ENCODE measurements around the gene CDC20.
A peak's percentile ranks its signal among the peaks of the same experiment; 100 is the strongest.

CDC20 gene

GRCh38 chr1:43358746-43359693 is at the start of gene CDC20:
Gene CDC20, plus strand, starts transcription at chr1:43358981. Its CDS starts 235 bp downstream, at chr1:43359216.
- peak; percentile 91 to 97 (median 94) for DNase-seq

- DNase-seq: no peak
Observed at GRCh38 chr1:43309405-43310025, 49.3 kb upstream of the CDC20 start.

DNA sequence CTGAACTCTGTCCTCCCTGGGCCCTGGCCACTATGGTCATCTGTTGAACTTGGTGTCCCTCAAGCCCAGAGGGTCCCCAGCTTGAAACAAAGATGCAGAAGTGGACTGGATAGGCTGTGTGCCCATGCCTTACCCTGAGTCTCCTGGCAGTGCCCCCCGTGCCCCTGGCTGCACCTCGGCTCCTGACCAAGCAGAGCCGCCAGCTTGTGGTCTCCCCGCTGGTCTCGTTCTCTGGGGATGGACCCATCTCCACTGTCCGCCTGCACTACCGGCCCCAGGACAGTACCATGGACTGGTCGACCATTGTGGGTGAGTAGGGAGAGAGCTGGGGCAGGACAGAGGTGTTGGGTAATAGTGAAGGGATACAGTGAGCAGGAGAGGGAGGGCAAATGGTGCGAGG is 47.3 kb upstream of the CDC20 start:
- DNase-seq: no peak

- DNase-seq: no peak
Observed at GRCh38 chr1:43312212-43312623, 46.6 kb upstream of the CDC20 start.

GRCh38 chr1:43312663-43313515 is 45.9 kb upstream of the CDC20 start:
- DNase-seq: no peak

DNA sequence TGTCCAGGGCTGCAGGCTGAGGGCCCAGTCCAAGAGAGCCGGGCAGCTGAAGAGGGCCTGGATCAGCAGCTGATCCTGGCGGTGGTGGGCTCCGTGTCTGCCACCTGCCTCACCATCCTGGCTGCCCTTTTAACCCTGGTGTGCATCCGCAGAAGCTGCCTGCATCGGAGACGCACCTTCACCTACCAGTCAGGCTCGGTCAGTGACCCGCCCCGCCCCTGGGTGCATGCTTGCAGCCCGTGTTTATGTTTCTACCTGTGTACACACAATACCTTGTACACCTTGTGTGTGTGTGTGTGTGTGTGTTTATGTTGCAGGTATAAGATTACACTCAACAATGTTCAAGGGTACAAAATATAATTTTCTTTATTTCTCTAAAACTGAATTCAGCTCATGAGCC is 45.0 kb upstream of the CDC20 start:
- DNase-seq: no peak

GRCh38 chr1:43314233-43314632 is 44.5 kb upstream of the CDC20 start:
- no peak for DNase-seq

DNA sequence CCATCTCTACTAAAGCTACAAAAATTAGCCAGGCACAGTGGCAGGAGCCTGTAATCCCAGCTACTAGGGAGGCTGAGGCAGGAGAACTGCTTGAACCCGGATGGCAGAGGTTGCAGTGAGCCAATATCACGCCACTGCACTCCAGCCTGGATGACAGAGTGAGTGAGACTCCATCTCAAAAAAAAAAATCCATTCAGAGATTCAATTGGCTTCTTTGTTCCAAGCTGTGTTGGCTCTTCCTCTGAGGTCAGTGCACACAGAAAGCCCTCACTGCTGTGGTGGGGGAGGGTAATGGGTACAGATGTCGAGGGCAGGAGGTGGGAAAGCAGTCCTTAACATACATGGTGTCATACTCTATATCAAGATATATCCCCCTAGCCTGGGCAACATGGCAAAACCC is 43.3 kb upstream of the CDC20 start:
- no peak for DNase-seq

DNA sequence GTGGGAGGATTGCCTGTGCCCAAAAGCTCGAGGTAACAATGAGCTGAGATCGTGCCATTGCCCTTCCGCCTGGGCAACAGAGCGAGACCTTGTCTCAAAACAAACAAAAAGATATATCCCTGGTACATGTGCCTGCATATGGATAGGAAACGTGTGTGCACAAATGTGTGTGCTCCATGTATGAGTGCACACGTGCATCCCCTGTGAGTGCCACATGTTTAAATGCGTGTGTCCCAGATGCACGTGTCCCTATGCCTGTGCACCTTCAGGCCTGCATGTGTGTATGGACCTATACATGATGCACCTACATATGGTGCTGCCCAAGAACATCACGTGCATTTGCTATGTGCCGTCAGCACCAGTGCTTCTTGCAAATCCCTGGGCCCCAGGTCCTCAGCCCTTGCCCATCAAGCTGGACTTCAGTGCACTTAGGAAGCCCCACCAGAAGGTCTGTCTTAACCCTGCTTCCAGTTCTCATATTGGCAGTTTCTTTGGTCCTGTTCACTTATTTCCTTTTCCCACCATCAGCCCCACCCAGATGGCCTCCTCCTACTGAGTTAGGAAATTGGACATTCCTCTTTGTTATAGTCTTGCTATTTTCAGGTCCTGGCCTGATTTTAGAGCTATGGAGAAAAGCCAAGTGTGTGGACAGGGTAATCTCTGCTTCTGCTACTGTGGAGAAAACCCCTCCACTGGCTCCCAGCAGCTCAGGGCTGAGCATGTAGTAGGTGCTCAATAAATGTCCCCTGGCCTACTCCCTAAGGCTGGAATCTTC is 42.6 kb upstream of the CDC20 start:
- no peak for DNase-seq

DNA sequence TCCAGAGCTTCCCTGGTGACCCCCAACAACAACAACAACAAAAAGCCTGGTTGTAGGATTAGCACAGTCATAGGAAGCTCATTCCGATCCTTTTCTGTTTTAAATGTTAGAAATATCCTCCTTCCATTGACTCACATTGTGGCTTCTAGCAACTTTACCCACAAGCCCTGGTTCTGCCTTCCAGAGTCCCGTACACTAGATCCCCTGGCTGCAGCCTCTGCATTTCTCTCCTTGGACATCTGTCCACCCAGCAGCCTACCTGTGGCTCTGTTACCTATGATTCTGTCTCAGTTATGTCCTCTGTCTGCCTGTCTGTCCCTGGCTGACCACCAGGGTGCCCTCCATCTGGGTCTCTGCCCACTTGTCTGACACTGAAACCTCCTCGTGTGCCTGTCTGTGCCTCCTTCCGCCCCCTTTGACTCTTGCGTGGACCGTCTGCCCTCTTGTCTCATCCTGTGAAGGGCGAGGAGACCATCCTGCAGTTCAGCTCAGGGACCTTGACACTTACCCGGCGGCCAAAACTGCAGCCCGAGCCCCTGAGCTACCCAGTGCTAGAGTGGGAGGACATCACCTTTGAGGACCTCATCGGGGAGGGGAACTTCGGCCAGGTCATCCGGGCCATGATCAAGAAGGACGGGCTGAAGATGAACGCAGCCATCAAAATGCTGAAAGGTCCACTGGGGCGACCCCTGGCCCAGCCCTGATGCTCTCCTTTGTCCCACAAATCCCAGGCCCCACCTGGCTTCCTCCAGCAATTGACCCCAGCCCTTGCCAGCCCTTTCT is 41.9 kb upstream of the CDC20 start:
- no peak for DNase-seq

DNA sequence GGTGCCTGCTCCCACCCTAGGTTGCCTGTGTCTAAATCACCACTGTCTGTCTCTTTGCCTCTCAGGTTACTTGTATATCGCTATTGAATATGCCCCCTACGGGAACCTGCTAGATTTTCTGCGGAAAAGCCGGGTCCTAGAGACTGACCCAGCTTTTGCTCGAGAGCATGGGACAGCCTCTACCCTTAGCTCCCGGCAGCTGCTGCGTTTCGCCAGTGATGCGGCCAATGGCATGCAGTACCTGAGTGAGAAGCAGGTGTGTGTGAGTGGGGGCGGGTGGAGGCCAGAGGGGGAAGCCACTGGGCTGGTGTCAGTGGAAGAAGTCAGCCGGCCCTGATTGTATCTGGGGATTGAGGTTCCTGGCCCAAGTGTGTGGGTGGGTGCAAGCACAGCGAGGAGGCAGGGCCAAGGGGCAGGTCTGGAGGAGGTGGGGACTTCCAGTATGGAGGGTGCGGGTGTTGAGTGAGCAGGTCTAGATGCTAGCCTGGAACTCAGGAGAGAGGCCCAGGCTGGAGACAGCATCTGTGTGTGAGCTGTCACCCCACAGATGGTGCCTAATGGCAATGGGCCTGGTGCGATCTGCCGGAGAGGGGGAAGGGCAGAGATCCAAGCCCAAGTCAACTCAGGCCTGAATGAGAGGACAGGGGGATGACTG is 40.8 kb upstream of the CDC20 start:
- DNase-seq: no peak

DNA sequence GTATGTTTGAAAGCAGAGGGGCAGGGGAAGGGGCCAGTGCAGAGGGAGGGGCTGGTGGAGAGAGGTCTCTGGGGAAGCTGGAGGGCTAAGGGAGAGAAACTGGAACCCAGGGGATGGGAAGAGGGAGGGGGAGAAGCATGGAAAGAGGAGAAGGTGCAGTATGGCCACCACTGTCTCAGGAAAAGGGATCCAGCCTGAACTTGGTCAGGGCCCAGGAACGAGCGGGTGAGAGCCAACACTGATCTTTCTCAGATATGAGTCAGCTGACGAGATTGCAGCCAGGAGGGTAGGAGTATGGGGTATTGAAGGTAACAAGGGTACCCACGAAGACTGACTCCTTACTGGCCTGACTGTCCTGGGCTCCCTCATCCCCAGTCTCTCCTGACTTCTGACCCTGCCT is 40.0 kb upstream of the CDC20 start:
- DNase-seq: no peak

DNA sequence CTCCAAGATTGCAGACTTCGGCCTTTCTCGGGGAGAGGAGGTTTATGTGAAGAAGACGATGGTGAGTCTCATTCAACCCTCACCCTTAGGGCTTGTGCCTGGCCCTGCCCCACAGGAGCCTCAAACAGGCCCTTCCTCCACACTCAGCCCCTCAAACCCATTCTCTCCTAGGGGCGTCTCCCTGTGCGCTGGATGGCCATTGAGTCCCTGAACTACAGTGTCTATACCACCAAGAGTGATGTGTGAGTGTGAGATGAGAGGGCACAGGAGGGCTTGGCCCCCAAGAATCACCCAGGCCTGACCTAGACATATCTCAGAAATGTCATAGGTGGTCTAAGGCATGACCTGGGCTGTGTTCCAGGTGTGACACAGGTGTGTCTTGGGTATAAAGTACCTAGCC is 39.5 kb upstream of the CDC20 start:
- DNase-seq: no peak

DNA sequence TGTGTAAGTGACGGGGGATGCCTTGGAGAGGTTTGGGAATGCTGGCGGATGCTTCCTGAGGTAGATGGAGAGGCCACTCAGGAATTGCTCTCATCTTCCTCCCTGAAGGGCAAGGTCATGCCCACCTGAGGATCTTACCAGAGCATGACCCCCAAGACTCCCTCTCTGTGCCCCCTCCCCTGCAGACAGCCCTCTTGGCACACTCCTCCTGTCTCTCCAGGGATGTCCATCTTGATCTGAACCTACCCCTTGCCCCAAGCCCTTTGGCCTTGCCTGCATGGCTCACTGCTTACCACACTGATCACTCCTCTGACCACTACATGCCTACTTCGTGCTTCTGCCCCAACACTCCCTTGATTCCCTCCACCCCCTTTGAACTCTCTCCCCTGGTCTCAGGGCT is 39.0 kb upstream of the CDC20 start:
- DNase-seq: no peak

DNA sequence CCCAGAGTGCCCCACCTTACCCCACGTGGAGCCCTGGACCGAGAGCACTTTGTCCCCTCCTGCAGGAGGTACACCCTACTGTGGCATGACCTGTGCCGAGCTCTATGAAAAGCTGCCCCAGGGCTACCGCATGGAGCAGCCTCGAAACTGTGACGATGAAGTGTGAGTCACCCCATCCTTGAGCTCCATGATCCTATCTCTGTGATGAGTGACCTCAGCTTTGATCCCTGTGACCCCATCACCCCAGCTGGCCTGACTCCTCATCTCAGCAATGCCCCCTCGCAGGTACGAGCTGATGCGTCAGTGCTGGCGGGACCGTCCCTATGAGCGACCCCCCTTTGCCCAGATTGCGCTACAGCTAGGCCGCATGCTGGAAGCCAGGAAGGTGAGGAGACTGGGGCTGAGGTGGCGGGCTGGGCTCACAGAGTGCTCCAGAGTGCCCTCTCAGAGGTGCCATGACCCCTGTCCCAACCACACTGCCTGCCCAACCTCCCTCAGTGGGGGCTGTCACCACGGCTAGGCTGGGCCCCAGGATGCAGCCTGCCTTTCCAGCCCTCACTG is 37.4 kb upstream of the CDC20 start:
- DNase-seq: no peak

GRCh38 chr1:43322506-43322905 is 36.3 kb upstream of the CDC20 start:
- no peak for DNase-seq

DNA sequence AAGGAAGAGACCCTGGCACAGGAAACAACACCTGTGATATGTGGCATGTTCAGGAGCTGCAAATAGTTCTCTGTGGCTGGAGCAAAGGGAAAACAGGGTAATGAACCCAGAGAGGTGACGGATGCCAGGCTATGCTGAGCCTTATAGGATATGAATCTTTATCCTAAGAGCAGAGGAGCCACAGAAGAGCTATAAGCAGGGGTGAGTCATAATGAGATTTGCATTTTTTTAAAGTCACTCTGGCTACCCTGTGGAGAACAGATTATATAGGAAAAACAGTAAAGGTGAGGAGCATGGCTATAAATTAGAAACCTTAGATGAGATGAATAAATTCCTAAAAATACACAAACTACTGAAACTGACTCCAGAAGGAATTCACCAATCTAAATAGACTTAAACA is 34.0 kb upstream of the CDC20 start:
- DNase-seq: no peak

DNA sequence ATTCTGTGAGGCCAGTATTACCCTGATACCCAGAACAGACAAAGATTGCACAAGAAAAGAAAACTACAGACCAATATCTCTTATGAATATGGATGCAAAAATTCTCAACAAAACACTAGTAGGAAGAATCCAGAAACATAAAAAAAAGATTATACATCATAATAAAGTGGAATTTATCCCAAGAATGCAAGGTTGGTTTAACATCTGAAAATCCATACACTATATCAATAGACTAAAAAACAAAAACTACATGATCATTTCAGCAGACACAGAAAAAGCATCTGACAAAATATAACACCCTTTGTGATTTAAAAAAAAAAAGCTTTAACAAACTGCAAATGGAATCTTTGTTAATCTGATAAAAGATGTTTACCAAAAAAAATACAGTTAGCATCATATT is 33.4 kb upstream of the CDC20 start:
- no peak for DNase-seq

DNA sequence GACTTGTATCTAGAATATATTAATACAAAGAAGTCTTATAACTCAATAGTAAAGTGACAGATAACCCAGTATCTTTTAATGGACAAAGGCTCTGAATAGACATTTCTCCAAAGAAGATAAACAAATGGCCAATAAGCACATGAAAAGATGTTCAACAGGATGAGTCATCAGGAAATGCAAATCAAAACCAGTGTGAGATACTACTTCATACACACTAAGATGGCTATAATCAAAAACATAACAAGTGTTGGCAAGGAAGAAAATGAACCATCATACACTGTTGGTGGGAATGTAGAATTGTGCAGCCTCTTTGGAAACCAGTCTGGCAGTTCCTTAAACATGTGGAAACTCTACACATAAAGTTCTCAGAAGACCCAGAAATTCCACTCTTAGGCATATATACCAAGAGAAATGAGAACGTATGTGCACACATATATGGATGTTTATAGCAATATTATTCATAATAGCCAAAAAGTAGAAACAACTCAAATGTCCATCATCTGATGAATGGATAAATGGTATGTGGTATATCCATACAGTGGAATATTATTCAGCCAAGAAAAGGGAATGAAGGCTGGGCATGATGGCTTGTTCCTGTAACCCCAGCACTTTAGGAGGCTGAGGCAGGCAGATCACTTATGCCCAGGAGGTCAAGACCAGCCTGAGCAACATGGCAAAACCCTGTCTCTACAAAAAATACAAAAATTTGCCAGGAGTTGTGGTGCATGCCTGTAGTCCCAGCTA is 31.1 kb upstream of the CDC20 start:
- DNase-seq: no peak
